Brain microvascular endothelial cell (primary cell): ENCODE measurements around the gene PTPN20.

Source experiments
- DNase-seq: peaks from one replicate; pipeline ENCODE4 v3.0.0-alpha.2; 2020
- H3K27ac ChIP-seq: fragments of 250-450 bp; sonication (Bioruptor Pico); 2 replicates; pipeline ENCODE4 v1.5.1; 2020; ENCODE audit warnings: mild to moderate bottlenecking, moderate library complexity
- H3K27me3 ChIP-seq: fragments of 250-450 bp; sonication (Bioruptor Pico); replicated peaks from 2 replicates; pipeline ENCODE4 v1.5.1; 2020; ENCODE audit warnings: mild to moderate bottlenecking
- H3K36me3 ChIP-seq: fragments of 250-450 bp; sonication (Bioruptor Pico); replicated peaks from 2 replicates; pipeline ENCODE4 v1.5.1; 2020; ENCODE audit warnings: mild to moderate bottlenecking
- H3K4me3 ChIP-seq: 2 replicates; pipeline ENCODE4 v1.5.1; 2011; ENCODE audit warnings: low read depth, mild to moderate bottlenecking, control low read depth, low read length, moderate library complexity
- in situ Hi-C: cut with HindIII; loops from 2 replicates; pipeline ENCODE4 v1.10.0; 2017; ENCODE audit warnings: low sequenced_read_pairs, low pct_ligation_motif_present
- TF ChIP-seq, protein P1 (sequence below): IDR thresholded peaks from 2 replicates; pipeline ENCODE4 v1.5.1; 2011; ENCODE audit warnings: low read depth, mild to moderate bottlenecking, moderate library complexity, low read length, control low read depth, inconsistent platforms; ENCODE audit errors: missing control alignments

Gene PTPN20

DNA sequence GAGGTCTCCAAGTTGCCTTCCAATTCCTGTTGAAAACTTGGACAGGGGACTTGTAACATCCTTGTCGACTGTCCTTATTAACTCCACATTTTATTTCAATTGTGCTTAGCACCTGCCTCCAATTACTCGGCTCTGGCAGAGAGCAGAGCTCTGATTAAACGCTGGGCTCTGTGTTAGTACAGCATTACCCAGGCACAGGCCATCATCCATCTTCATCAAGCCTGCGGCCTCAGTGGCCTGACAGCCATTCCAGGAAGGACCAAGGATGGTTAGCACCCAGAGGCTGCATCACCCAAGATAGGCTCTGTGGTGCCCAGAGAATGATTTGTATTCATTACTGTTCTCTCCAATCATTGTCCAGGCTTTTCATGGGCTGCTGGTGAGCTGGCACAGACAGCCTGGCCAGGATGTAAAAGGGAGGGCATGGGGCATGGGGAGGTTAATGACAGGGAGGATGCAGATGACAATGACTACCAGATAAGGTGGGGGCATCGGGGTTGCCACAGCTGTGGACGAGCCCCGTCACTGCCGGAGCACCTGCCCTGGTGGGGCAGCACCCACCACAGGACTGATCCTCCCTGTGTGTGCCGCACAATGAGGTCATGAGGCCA is 123.3 kb downstream of the PTPN20 start:
- H3K27me3 ChIP-seq = no peaks in the 10 kb centered on the region
- no peak overlapping the region for H3K27ac ChIP-seq
- in situ Hi-C loops = loop anchor here (25.0 kb wide), 1 partner anchor 278 kb away; the partner anchor contains the start of genes GDF10 and GDF2
- no peak for DNase-seq
- TF ChIP-seq, protein P1, sequence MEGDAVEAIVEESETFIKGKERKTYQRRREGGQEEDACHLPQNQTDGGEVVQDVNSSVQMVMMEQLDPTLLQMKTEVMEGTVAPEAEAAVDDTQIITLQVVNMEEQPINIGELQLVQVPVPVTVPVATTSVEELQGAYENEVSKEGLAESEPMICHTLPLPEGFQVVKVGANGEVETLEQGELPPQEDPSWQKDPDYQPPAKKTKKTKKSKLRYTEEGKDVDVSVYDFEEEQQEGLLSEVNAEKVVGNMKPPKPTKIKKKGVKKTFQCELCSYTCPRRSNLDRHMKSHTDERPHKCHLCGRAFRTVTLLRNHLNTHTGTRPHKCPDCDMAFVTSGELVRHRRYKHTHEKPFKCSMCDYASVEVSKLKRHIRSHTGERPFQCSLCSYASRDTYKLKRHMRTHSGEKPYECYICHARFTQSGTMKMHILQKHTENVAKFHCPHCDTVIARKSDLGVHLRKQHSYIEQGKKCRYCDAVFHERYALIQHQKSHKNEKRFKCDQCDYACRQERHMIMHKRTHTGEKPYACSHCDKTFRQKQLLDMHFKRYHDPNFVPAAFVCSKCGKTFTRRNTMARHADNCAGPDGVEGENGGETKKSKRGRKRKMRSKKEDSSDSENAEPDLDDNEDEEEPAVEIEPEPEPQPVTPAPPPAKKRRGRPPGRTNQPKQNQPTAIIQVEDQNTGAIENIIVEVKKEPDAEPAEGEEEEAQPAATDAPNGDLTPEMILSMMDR = no peak
- no peak overlapping the region for H3K4me3 ChIP-seq
- no peaks in the 10 kb centered on the region for H3K36me3 ChIP-seq

DNA sequence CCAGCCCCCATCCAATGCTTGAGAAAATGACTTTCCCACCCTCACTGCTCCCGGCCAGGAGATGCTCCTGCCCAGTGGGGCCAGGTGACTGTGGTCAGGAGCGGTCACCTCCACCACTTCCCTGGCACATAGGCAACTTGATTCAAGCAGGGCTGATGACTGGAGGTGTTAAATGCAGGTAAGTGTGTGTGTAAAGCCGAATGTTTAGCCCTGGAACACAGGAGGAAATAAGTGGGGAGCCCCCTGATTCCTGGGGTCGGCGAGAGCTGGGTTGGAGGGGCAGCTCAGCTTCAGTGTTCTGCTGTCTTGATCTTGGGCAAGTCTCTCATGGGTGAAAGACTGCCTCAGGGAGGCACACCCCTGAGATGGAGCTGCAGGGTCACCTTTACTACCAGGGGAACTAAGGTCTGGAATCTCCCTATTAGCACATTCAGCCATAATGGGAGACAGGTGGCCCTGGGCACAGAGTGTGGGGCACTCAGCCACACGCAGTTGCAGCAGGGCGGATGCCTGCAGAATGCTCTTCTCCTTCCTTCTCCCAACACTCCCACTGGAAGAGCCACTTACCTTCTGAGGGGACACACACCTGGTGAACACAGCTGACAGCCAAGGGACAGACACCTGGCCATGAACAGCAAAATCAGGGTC is 124.1 kb downstream of the PTPN20 start:
- Histone ChIP-seq H3K27ac (no peak overlapping the region), H3K27me3 (no peaks in the 10 kb centered on the region), H3K4me3 (no peak overlapping the region), H3K36me3 (no peaks in the 10 kb centered on the region)
- in situ Hi-C loops = loop anchor here (25.0 kb wide), 1 partner anchor 277 kb away; the partner anchor contains the start of genes GDF10 and GDF2
- no peak for DNase-seq
- TF ChIP-seq, protein P1 = no peak

DNA sequence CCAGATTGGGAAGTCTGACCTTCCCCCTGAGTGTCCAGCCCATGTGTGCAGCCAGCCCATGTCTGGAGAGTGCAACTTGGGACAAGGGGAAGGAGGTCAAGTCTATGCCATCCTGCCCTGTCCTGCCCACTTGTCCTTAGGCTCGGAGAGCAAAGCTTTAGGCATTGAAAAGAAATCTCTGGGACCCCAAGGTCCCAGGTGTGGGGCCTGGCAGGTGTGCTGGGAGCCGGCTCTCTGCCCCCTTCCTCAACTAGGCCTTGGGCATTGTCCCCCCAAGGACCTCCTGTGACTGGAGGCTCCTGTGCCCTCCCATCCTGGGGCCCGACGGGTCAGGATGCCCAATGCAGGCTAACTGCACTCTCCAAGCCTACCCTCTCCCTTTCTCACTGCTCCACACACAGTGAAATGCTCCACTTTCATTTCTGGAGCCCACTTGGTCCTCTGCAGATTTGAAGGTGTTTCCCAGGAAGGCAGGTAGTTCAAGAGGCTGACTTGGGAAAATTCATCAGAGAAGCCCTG is 124.7 kb downstream of the PTPN20 start:
- in situ Hi-C loops = loop anchor here (25.0 kb wide), 1 partner anchor 276 kb away; the partner anchor contains the start of genes GDF10 and GDF2
- Histone ChIP-seq H3K27ac (no peak overlapping the region), H3K27me3 (peaks cover 2% of the 10 kb centered on the region), H3K4me3 (no peak overlapping the region), H3K36me3 (no peaks in the 10 kb centered on the region)
- DNase-seq = no peak
- TF ChIP-seq, protein P1 = no peak

DNA sequence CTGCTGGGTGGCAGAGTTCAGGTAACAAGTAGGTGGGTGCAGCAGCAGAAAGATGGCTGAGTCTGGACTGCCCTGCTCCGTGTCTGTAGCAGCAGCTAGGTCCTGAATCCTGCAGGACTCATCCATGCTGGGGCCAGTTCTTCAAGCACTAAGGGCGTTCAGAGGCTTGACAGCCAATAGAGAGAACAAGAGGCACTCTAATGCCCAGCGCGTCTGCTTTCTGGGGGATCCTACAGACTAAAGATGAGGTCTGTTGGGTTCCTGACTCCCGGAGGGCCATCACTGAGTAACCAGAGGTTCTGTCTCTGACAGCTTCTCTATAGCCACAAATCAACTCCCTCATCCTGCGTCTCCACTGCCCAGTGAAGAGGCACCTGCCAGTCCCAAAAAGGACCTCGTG is 125.5 kb downstream of the PTPN20 start:
- H3K27me3 ChIP-seq = peaks cover 2% of the 10 kb centered on the region
- DNase-seq = no peak
- H3K4me3 ChIP-seq = no peak overlapping the region
- no peak overlapping the region for H3K27ac ChIP-seq
- H3K36me3 ChIP-seq = no peaks in the 10 kb centered on the region
- in situ Hi-C loops = loop anchor here (25.0 kb wide), 1 partner anchor 276 kb away; the partner anchor contains the start of genes GDF10 and GDF2
- TF ChIP-seq, protein P1 = no peak

DNA sequence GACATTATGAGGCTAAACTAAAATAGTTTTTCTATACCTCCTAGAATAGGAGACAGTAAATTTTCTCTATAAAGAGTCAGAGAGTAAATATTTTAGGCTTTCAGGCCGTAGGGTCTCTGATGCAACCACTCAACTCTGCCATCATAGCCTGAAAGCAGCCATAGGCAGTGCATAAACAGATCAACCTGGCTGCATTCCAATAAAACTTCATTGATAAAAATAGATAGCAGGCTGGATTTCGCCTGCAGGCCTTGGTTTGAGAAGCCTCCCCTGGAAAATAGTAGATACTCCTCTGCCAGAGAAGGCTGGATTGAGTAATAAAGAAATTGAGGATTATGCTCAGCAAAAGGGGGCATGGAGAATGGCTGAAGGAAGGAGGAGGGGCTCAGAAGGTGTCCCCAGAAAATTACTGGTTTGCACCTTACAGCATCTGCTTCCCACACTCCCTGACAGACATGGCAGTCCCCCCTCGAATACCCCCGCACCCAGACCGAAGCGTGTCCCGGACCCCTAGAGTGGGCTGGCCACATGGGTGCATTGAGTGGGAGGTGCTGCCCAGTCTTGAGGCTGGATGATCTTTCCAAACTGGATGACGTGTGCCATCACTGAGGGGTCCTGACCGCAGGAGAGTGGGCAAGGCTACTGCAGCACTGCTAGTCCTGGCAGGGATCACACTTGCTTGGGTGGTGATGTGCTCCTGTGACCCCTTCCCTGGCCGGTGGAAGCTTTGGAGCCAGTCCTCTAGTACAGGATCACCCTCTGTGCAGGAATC is 126.6 kb downstream of the PTPN20 start:
- TF ChIP-seq, protein P1 = no peak
- no peaks in the 10 kb centered on the region for H3K36me3 ChIP-seq
- H3K27me3 ChIP-seq = peaks cover 2% of the 10 kb centered on the region
- no peak overlapping the region for H3K27ac ChIP-seq
- no peak for DNase-seq
- H3K4me3 ChIP-seq = no peak overlapping the region
- in situ Hi-C loops = loop anchor here (25.0 kb wide), 1 partner anchor 274 kb away; the partner anchor contains the start of genes GDF10 and GDF2
